ENCODE measurements around the gene CNTN4.

GRCh38 chr3:2727101-2727500 lies 628.4 kb downstream of the CNTN4 start:
- TF ChIP-seq CTCF (IDR thresholded peaks at IDR 0.05) = no peak
- TF ChIP-seq POLR2A (IDR thresholded peaks at IDR 0.05) = no peak
